Posterior cingulate gyrus (tissue), 11 donors: ENCODE results near the gene IL16.
A peak's percentile ranks its signal among the peaks of the same experiment; 100 is the strongest.

Experiments used
- DNase-seq, 10 donors: peaks; one replicate each; pipeline versions ENCODE4 v3.0.0 to v3.0.0-alpha.2; 2020 to 2021; ENCODE audit warnings: mixed read lengths in 3 of 10
- intact Hi-C: fragments of 100-400 bp; cut with DNase I; formaldehyde crosslinking; loops from one replicate; pipeline ENCODE4 v1.15.1; 2023

Gene IL16

DNA sequence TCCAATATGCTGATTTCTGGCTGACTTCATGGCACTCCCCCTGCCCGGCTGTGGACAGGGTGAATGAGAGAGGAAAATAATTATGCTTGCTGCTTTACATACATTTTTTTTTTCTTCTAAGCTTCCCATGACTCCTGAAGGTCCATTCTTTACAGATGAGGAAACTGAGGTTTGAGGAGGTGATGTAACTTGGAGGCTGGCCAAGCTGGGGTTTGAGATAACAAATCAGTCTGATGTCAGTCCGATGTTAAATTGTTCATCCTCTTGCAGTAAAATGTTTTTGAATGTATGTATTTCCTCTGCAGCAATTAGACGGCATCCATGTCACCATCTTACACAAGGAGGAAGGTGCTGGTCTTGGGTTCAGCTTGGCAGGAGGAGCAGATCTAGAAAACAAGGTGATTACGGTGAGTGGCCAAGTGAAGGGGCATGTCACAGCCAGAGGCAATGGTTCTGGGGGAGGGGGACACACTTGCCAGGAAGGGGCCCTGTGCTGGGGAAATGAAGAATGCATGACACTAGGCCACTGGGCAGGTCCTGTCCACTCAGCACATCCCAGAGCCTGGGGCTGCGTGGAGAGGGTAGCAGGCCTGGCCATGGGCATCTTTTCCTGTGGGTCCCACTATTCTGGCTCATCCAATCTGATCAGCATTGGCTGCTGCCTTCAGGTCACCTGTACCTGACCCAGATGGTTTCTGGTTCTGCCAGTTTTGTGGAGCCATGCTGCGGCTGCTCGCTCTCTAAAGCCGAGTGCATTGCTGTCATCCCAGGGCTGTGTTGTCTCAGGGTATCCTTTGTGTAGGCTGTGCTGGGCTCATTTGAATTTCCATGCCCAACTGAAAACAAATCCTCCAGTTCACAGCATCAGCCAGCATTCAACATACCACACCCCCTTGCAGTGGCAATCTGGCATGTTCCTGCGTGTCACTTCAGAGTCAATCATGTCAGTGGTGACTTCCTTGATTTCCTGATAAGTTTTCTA, 106.9 kb downstream of the IL16 start:
- intact Hi-C loops, result no loop called here
- DNase-seq, result peak in 1 of 10 donors; percentile 19

DNA sequence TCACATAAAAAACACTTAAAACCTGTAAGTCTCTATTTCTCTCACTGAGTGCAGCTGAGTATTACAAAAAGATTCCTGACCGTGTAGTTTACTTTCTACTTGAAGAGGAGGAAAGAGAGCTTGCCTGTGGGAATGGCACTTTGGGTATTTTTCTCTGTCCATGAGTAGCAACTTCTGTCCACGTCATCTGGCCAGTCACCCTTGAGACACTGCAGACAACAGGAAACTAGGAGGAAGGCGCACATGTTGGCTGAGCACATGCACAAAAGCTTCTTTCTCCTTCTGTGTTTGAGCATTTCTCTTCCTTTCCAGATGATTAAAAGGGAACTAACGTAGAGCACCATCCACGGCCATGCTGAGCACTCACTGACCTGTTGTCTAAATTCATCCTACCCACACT, 107.5 kb downstream of the IL16 start:
- no peak for DNase-seq
- intact Hi-C loops, result no loop called here

DNA sequence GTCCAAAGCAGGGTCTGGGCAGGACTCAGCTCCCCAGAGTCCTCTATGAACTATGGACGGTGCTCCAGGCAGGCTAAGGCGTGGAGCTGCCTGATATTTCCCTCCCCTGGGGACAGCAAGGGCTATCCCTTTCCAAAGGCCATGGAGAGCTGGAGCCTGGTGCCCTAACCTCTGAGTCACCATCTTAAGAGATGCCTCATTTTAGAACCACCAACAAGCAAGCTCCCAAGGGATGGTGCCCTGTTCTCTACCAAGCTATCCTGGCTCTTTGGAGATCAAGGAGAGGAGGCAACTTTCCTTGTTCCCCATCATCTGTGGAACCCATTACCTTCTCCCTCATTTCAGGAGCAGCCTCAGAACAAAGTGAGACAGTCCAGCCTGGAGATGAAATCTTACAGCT, 111.6 kb downstream of the IL16 start:
- DNase-seq, result no peak
- intact Hi-C loops, result no loop called here

DNA sequence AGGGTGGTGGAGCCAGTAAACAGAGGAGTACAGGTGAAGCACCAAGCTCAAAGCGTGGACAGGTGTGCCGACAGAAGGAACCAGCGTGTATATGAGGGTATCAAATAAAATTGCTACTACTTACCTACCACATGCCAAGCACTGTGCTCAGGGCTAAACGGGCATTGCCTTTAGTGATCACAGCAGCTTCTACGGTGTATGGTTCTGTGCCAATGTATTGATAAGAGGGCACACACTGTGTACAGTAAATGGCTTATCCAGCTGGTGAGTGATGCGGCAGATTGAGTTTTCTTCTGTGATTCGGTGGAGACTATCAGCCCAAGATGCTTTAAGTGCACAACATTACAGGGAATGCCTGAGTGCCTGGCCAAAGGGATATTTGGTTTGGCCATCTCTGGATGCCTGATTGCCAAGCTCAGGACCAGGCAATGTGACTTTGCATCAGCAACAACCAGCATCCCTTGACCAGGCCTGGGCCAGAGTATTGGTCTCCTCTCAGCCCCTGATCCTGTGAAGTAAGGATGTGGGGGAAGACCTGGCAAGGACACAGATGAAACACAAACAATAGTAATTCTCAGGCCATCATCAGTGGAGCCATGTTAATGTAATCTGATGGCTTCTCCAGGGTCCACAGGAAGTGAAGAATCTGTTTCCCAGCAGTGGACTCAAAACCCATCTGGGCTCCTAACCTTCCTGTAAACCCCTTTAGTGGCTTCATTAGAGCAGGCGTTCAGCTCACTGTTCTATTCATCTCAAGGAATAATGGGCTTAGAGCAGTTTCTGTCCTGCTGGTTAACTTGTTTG, 113.2 kb downstream of the IL16 start:
- no peak for DNase-seq
- intact Hi-C loops, result no loop called here

DNA sequence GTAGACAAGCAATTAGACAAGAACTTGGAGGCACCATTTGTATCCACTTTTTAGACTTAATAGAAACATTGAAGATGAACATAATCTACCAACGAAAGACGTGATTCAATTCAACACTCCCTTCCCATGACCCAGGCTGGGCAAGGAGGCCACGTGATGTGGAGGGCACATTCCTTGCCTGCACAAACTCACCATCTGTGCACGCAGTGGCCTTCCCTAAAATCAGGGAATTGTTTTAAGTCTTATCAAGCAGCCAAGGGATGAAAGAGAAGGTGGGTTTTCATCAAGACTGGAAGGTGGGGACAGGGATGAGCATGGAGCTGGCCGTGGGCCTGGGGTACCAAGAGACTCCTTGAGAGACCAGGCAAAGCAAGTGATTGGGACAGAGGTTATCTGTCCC, 113.8 kb downstream of the IL16 start:
- DNase-seq, result no peak
- intact Hi-C loops, result no loop called here

DNA sequence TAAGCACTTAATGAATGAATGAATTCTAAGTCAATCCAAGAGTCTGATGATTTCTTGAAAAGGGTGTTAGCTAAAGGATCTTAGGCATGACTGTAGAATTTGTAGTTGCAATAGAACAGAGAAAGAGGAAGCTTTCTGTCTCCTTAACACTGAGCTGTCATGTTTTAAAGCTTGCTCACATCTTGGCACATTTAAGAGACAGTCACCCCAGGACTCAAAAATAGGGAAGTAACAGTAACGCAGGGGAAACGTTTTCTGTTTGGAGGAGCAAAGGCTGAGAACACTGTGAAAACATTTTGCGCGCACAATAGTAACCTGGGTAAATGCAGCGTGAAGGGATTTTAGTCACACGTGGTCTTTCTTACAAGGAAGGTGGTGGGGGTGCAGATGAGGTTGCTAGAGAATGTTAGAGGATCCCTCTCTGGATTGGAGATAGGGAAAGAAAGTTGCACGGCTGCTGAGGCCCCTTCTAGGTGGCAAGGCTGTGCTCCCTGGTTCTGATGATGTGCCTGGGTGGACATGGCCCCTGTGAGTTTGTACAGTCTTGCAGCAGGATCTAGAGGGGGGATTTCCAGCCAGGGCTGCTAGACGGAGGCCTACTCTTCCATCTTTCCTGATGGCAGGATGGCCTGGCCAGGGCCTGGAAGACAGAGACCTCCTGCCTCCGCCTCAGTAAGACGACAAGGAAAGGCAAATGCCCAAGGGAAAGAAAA, 115.2 kb downstream of the IL16 start:
- intact Hi-C loops, result no loop called here
- no peak for DNase-seq

DNA sequence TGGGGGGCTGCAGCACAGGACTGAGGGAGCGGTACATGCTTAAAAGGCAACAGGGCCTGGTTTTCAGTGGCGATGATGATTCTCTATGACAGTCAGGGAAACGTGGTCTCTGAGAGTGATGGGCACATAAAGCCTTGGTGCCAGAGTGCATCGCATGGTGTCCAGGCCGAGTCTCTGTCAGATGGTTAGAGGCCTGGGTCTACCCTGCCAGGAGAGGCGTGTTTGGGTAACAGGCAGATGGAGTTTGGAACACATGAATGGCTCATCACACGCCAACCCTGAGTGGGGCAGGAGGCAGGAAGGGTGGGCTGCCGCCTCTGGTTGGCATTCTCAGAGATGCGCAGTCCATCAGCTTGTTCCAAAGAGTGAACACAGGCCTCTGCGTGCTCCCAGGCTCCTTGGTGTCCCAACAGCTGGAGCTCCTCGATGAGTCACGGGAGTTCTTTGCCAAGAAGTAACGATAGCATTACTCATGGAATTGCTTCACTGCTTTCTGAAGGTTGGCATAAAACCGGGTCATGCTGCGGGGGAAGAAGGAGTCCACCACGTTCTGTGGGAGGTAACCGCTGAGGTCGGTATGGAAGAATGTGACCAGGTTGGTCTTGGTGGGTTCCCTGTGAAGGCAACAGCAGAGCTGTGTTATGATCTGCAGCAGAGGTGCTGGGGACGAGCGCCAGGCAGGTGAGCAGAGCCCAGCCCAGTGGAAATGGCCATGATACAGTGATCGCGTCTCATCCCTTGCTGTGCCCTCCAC, 116.3 kb downstream of the IL16 start:
- intact Hi-C loops, result no loop called here
- peak in 8 of 10 donors; percentile 23 to 92 (median 53) for DNase-seq

DNA sequence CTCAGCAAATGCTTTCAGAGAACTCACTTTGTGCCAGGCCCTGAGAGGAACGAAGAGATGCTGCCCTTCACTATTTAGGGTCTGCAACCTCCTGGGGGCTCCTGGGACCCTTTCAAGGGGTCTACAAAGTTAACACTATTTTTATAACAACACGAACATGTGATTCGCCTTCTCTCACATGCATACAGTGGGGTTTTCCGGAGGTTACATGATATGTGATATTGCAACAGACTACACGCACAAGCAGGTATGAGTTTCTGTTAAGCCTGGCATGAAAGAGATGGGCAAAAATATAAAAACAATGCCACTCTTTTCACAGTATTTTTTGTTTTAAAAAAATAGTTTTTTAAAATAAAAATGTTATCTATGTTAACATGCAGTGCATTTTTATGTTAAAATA, 117.0 kb downstream of the IL16 start:
- no peak for DNase-seq

DNA sequence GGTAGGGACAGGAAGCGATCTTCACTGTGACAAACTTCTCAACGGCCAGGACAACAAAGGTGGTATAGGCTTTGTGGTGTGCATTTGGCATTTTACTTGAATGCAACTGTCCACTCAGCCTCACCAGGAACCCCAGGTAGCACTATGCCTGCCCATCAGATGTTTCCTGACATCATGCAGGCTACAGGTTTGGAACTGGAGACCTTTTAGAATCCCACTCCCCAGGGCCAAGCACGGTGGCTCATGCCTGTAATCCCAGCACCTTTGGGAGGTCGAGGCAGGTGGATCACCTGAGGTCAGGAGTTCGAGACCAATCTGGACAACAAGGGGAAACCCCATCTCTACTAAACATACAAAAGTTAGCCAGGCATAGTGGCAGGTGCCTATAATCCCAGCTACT, 117.7 kb downstream of the IL16 start:
- no peak for DNase-seq
- intact Hi-C loops, result no loop called here

More for the DNA sequence above, 117.0 kb downstream of the IL16 start:
- intact Hi-C loops, result no loop called here

DNA sequence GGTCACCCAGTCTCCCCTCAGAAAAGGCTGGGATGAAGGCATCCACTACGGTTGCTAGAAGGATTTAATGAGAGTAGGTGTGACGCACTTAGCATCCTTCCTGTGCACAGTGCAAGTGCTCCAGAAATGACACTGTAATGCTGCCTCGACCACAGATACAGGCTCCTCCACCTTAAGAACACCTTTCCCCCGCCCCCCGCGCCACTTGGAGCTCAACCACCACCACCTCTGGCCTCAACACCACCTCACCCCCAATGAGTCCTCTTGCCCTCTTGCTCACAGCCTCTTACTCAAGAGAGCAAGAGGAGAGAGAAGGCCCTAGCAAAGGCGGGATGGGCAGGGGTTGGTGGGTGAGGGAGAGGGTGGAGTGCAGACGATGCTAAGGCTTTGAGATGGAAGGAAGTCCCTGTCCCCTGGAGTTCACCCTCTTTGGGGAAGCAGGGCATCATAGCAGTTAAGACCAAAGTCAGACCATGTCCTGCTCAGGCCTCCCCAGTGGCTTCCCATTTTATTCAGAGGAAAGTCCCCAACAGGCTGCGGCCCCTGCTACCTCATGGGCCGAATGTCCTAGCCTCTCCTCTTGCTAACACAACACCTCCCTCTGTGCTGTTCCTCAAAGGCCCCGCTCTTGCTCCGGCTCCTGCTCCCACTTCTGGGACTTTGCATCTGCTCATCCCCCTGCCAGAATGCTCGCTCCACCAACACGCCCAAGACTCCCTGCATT, 118.9 kb downstream of the IL16 start:
- DNase-seq, result peak in 1 of 10 donors; percentile 15
- intact Hi-C loops, result no loop called here

DNA sequence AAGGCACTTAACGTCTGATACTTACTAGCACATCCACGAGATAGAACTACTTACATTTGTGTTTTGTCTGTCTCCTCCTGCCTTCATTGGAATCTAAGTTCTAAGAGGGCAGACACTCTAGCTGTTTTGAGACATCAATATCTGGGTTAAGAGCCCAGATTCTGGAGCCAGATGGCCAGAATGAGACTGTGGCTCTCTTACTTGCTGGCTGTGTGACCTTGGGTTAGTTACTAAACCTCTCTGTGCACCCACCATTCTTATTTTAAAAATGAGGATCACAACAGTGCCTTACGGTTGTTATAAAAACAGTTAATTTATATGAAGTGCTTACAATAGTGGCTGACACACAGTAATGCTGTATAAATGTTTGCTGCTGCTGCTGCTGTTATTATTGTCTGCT, 119.6 kb downstream of the IL16 start:
- no peak for DNase-seq
- intact Hi-C loops, result no loop called here

DNA sequence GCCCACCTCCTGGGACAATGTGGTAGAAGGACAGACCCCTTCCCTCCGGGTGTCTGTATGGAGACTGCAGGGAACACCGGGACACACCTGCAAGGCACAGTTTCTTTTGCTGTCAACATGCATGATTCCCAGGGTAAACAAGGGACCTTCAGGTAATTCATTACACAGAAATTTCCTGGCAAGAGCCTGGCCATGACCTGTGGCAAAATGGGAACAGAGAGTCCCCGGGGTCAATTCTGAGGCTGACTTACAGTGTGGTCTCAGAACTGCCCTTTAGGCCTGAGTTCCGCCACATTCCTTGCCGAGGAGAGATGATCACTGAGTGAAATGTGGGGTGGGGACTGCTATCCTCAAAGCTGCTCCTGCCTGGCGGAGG, 121.0 kb downstream of the IL16 start:
- intact Hi-C loops, result no loop called here
- no peak for DNase-seq

DNA sequence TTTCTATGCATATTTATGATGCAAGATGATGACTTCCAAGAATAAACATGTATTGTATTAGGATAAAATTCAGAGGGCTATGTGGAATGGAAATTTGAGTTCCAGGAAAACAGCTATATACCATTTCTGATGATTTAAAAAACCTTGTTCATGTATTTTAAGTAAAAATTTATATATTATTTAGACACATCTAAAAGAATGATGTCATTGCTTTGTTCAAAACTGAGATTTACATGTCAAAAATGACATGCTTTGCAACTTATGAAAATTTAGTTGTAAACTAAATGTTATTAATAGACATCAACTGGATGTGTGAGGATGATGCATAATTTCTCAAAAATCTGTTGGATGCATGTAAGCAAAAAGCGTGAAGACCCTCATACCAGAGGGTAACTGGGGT, 125.0 kb downstream of the IL16 start:
- no peak for DNase-seq
- intact Hi-C loops, result no loop called here

DNA sequence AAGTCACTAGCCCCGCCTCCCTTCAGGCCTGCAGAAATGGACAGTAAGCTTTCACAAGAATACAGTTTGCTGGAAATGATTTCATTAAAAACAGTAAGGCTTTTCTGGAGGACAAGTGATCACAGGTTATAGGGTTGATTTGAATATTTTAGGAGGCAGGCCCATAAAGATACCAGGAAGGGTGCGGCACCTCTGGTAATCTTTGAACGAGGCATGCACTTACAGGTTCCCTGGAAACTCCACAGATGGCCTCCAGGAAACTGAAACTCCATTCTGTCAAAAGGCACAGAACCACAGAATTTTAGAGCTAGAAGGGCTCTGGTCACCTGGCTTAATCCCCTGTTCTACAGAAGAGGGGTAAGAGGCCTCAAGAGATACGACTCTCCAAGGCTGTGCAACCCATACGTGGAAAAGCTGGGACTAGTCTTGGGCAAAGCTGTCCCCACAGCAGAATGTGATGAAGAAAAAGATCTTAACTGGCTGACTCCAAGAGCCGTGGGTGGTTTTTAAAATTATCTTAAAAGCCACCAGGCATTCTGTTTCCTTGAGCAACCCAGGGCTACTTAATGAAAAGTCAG, 126.1 kb downstream of the IL16 start:
- no peak for DNase-seq
- intact Hi-C loops, result no loop called here

DNA sequence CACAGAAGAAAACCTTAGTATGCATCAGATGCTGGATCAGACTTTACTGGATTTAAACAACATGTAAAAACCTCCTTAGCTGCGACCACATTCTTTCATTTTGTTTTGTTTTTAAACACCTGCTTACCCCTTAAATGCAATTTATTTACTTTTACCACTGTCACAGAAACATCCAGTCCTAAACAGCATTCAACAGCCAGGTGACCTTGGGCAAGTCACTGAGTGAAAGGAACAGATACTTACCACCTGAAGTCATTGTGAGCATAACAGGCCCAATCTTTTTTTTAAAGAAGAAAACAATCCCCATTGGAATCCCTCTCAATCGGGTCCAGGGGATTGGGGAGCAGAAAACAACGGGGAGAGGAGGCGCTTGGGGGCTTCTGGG, 126.9 kb downstream of the IL16 start:
- intact Hi-C loops, result no loop called here
- no peak for DNase-seq

DNA sequence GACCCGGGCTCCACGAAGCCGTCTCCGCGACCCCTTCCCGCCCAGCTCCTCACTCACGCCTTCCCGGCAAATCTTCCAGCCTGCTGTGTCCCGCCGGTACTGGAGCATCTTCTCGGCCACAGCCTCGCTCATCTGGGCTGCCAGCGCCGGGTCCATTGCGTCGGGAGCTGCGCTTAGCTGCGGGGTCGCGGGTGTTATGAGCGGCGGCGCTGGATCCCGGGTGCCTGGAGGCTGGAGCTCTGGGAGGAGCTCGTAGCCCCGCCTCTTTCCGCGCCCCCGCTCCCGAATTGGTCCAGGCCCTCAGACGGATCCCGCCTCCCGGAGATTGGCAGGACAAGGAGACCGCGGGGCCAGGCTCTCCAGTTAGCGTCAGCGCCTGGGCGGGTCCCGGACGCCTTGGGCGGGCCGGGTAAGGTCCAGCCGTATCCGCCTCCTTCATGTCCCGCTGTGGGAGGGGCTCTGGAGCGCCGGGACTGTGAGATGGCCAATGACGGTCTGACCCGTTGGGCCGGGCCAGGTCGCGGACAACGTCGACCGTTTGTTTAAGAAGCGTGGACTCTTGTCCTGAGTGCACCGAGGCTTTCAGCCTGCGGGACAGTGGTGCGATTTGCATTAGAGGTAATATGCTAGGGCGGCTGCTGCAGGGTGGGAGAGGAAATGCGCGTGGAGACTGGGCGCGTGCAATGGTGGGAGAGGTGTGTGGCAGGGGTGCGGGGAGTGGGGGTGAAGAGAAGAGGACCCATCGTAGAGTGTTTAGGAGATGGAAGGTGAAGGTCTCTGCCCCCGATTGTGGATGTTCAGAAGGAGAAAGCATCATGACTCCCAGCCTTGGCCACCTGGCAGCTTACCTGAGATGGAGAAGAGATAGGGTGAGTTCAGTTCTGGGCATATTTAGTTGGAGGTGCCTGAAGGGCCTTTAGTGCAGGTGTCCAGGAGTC, 127.5 kb downstream of the IL16 start, which contains the start of gene STARD5:
Gene STARD5, minus strand, starts transcription at position 198 of the 938 bp plus-strand sequence. Its CDS starts 42 bp downstream, at position 156.
- intact Hi-C loops, result no loop called here
- peak; percentile 96 to 100 (median 99) for DNase-seq

DNA sequence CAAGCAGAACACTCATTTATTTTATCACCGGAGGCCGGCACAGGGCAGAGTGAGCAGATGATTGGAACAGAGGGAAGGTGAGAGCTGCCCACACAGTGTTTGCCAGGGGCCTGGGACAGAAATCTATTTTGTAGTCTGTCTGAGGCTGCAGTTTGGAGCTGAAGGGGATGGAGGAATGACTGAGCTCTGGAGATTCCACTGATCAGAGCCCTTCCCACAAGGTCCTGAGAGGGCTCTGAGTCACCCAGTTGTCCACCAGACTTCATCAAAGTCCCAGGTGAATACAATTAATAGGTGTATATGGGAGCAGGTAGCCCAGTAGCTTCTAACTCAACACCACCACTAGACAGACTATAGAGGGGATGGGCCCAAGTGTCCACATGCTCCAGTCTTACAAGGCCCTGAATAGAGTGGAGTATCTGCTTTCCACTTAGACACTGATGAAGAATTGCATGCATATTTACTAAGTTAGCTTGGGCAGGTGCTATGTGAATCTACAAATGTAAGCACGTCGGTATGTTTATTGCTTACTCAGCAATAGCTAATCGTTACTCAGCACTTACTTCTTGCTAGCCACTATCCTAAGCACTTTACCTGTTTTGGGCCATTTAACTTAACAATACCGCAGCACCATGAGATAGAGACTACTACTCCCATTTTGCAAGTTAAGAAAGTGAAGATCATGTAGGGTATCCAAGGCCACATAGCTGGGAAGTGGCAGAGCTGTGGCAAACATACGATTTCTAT, 130.0 kb downstream of the IL16 start:
- intact Hi-C loops, result no loop called here
- no peak for DNase-seq
